GM12875 (cell line): ENCODE measurements around the gene MTFR1L.

Experiments
- H3K4me3 ChIP-seq: one replicate; pipeline ENCODE4 v1.5.1; 2011; ENCODE audit warnings: low read depth, low read length, control low read depth
- TF ChIP-seq, protein P1 (sequence below): IDR thresholded peaks from 2 replicates; pipeline ENCODE4 v1.5.1; 2011; ENCODE audit warnings: low read depth, mild to moderate bottlenecking, control low read depth, inconsistent platforms, low read length, moderate library complexity, borderline replicate concordance; ENCODE audit not compliant: insufficient read depth

The MTFR1L gene

DNA sequence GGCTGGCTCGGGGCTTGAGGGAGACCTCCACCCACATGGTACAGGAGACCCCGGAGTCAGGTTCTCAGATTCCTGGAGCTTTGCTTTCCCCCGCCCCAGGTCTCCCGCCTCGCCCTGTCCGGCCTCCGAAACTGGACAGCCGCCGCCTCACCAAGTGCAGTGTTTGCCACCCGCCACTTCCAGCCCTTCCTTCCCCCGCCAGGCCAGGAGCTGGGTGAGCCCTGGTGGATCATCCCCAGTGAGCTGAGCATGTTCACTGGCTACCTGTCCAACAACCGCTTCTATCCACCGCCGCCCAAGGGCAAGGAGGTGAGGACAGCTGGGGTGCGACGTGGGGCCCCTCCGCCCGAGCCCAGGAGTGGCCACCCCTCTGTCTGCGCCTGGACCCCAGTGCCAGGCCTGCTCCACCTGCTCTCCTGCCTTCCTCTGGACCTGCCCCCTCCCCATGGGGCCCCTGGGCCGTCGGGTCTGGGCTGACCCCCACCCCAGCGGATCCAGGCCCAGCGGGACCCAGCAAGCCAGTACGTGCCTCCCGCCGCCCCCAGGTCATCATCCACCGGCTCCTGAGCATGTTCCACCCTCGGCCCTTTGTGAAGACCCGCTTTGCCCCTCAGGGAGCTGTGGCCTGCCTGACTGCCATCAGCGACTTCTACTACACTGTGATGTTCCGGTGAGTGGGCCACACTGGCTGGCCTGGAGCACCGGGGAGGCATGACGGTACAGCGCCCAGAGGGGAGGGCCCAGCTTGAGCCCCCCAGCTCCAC, 11.1 kb upstream of the MTFR1L start:
- no peak overlapping the region for H3K4me3 ChIP-seq
- TF ChIP-seq, protein P1, sequence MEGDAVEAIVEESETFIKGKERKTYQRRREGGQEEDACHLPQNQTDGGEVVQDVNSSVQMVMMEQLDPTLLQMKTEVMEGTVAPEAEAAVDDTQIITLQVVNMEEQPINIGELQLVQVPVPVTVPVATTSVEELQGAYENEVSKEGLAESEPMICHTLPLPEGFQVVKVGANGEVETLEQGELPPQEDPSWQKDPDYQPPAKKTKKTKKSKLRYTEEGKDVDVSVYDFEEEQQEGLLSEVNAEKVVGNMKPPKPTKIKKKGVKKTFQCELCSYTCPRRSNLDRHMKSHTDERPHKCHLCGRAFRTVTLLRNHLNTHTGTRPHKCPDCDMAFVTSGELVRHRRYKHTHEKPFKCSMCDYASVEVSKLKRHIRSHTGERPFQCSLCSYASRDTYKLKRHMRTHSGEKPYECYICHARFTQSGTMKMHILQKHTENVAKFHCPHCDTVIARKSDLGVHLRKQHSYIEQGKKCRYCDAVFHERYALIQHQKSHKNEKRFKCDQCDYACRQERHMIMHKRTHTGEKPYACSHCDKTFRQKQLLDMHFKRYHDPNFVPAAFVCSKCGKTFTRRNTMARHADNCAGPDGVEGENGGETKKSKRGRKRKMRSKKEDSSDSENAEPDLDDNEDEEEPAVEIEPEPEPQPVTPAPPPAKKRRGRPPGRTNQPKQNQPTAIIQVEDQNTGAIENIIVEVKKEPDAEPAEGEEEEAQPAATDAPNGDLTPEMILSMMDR, result no peak

DNA sequence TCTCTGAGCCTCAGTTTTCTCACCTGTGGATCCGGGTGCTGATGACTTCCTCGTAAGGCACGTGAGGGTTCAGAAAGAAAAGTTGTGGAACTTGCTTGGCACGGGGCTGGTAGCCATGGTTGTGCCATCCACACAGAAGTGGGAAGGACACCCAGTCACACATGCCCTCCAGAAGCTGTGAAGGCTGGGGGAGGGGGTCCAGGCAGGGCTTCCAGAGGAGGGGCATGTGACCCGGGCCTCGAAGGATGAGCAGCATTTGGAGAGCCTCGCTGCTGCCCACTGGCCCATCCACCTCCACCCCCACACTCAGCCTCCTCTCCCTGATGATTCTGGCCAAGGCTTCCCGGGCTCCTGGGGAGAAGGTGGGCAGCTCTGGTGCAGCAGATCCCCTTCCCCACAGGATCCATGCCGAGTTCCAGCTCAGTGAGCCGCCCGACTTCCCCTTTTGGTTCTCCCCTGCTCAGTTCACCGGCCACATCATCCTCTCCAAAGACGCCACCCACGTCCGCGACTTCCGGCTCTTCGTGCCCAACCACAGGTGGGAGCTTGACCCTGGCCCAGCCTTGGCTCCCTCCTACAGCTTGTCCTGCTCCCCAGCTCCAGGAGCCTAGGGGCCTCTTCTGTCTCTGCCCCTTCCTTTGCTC, 10.3 kb upstream of the MTFR1L start:
- TF ChIP-seq, protein P1, result no peak
- H3K4me3 ChIP-seq, result no peak overlapping the region

DNA sequence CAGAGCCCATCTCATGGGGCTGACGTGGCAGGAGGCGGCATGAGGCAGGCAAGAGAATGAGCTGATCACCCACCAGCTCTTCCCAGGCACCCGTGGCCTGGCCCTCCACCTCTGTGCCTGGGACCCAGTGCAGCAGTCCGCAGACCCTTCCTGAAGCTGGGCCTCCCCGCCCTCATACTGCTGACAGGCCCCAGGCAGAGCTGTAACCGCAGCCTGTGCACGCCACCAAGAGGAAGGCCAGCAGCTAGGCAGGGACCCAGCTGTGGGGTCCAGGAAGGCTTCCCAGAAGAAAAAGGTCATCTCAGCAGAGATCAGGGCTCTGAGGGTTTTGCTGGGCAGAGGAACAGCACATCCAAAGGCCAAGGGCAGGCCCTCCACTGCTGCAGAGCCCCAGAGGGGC, 9.8 kb upstream of the MTFR1L start:
- TF ChIP-seq, protein P1, result 0 out of 2 replicates have a peak, but pooled peaks have one; percentile 6
- no peak overlapping the region for H3K4me3 ChIP-seq

DNA sequence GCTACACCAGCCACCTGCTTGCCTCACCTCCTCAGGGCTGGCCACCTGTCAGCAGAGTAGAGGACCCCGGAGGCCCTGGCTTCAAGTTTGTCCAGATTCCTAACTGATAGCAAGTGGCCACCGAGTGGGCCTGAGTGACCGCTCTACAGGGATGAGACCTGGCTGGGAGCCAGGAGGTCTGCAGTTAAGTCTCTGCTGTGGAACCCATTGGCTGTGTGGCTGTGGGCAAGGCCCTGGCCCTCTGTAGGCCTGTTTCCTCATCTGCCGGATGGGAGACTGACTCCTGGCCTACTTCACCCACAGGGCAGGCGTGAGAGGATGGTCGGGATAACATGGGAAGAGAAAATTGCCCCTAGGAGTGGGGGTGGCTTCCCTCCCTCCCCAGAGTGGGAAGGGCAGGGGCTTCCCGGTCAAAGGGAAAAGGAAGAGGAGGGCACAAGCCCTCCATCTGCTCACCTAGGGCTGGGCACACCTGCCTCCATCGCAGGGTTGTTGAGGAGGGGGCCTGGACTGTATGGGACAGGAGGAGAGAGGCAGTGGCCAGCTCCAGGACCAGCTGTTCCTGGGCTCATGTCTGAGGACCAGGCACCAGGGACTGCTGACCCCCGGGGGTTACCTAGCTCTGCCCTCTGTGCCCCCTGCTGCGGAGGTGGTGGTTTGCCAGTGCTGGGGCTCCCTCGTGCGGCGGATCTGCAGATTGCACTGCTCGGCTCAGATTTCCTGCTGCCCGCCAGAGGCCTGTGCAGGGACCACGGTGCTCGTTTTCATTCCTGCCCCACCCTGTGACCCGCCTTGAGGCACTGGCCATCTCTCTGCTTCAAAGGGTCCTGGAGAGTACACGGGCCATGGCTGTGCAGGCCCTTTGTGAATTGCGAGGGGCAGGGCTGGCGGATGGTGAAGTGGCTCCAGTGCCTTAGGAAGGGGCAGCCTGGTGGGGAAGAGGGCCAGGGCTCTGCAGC, 9.1 kb upstream of the MTFR1L start:
- H3K4me3 ChIP-seq, result no peak overlapping the region

DNA sequence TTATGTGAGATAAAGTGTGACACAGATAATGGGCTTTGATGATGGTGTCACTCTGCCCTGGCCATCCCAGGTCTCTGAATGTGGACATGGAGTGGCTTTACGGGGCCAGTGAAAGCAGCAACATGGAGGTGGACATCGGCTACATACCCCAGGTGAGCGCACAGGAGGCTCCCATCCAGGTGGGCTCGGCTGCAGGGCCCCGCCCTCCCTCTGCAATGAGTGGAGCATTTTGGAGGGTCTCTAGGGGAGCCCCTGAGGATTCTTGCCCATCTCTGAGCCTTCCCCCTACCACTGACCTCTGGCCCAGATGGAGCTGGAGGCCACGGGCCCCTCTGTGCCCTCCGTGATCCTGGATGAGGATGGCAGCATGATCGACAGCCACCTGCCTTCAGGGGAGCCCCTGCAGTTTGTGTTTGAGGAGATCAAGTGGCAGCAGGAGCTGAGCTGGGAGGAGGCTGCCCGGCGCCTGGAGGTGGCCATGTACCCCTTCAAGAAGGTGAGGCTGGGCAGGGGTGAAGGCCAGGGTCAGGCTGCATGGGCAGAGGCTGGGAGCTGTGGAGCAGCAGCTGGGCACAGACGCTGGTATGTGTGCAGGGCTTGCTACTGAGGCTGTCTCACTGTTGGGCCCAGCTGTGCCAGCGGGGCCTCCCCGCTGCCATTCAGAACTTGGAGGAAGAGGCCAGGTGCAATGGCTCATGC, 8.2 kb upstream of the MTFR1L start:
- H3K4me3 ChIP-seq, result no peak overlapping the region
- TF ChIP-seq, protein P1, result no peak

More for the DNA sequence above, 9.1 kb upstream of the MTFR1L start:
- TF ChIP-seq, protein P1, result peak; percentile 94

DNA sequence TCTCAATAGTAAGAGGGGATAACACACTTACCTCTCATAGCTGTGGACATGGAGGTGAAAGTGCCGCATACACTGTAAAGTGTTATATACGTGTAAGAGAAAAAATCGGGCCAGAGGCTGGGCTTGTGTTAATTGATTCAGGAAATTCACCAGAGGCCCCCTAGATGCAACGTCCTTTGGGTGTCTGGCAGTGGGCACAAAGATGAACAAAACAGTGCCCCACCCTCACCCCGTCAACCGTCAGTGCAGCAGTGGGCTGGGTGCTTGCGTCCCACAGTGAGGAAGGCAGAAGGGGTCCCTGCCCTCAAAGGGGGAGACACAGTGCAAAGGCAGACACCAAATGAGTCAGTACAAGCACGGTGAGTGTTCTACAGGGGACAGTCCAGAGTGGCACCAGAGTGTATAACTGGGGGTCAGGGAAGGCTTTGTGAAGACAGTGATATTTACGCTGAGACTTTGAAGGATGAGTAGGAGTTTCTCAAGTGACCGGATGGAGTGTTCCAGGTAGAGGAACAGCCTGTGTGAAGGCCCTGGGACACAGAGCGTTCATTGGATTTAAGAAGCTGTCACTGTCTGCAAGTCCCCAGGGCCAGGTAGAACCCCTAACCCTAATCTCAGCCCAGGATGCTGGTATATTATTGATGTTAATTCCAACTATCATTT, 6.6 kb upstream of the MTFR1L start:
- TF ChIP-seq, protein P1, result no peak
- no peak overlapping the region for H3K4me3 ChIP-seq
